ENCODE measurements around the gene GNG7.

DNA sequence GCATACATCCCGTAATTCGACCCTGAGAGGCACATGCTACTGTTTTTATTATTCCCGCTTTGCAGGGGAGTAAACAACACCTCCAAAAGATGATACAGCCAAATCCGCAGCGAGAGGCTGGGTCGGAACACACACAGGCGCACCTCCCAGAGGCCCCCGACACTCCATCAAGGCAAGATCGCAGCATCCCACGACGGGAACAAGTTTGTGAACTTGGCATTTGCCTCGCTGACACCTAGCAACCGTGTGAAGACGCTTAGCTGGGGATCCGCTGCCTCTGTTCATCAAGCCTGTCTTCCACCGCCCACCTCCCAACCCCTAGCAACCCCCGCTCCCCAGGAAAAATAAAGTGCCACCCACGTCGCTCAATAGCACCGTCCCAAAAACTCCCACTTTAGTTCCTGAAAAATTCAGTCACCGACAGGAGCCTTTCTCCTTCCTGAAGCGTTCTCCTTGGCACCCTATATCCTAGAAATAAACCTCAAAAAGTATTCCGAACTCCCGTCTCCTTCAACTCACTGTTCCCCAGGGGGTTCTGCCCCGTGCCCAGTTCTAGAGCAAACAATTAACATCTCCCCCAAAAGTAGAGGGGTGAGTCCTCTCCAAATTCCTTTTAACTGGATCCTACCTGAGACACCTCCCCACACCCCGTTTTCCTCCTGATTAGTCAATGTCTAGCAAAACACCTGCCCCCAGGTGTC is 1.7 kb downstream of the GNG7 start:
- peak; percentile 47 for TF ChIP-seq EZH2 (IDR thresholded peaks at IDR 0.05; ENCODE audit: insufficient read depth, poor library complexity, severe bottlenecking)
- TF ChIP-seq EZH2phosphoT487 (IDR thresholded peaks at IDR 0.05; ENCODE audit: insufficient read depth, low read depth), result no peak
